IPS-18a (cell line): ENCODE results near the gene OR2G6.
"Not testable (repeated sequence)": the region's sequence is repeated elsewhere in the genome, so short reads cannot be mapped to it uniquely, and the experiment has no call there.

ENCODE experiments used
- H3K27ac ChIP-seq: one replicate; pipeline ENCODE4 v1.5.1; 2013; ENCODE audit warnings: low read length
- H3K27me3 ChIP-seq: one replicate; pipeline ENCODE4 v1.6.1; 2013; ENCODE audit warnings: mild to moderate bottlenecking, low read length; ENCODE audit not compliant: control insufficient read depth, insufficient read depth
- H3K36me3 ChIP-seq: one replicate; pipeline ENCODE4 v1.6.1; 2013; ENCODE audit warnings: low read depth, low read length; ENCODE audit not compliant: control insufficient read depth
- H3K4me1 ChIP-seq: one replicate; pipeline ENCODE4 v1.6.1; 2013; ENCODE audit warnings: low read depth, low read length; ENCODE audit not compliant: control insufficient read depth
- H3K4me3 ChIP-seq: one replicate; pipeline ENCODE4 v1.5.1; 2013; ENCODE audit warnings: low read length
- H3K9ac ChIP-seq: one replicate; pipeline ENCODE4 v1.6.1; 2013; ENCODE audit warnings: mild to moderate bottlenecking, low read length, moderate library complexity
- H3K9me3 ChIP-seq: one replicate; pipeline ENCODE4 v1.6.1; 2013; ENCODE audit warnings: low read depth, low read length; ENCODE audit not compliant: control insufficient read depth

Gene OR2G6

DNA sequence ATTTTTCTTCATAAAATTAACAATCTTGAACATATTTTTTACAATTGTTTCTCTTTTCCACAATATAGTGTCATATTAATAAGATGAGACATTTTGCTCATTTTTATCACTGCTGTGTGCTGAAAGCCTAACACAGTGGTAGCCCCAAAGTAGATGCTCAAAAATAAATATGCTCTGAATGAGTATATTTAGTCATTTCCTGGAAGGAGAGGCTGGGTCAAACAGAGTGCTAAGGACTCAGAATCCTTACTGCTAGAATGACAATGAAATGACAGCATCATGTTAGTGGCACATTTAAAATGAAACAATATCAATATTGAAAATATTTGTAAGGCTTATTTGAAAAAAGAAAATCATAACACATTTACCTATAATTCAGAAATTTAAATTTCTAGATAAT, 29.6 kb downstream of the OR2G6 start:
- not testable (repeated sequence) for H3K27me3 ChIP-seq, H3K4me1 ChIP-seq, H3K9me3 ChIP-seq, H3K36me3 ChIP-seq, H3K27ac ChIP-seq, H3K4me3 ChIP-seq, H3K9ac ChIP-seq

DNA sequence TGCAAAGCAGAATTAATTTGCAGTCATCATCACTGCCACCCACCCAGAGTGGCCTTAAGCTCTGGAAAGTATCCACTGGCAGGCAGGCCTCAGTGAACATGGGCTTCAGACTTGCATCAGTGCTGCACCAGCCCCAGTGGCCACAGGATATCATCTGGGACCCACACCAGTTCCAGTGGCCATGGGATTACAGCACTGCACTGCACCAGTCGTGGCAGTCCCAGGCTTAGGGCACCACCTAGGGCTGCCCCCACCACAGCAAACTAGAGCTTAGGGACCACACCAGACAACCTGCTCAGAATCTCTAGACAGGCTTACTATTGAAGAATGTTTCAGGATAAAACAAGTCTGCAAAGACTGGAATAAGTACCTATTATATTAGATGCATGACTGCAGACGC, 39.5 kb downstream of the OR2G6 start:
- H3K27me3 ChIP-seq, H3K36me3 ChIP-seq, H3K9ac ChIP-seq, H3K4me1 ChIP-seq, H3K4me3 ChIP-seq, H3K27ac ChIP-seq, H3K9me3 ChIP-seq: not testable (repeated sequence)

DNA sequence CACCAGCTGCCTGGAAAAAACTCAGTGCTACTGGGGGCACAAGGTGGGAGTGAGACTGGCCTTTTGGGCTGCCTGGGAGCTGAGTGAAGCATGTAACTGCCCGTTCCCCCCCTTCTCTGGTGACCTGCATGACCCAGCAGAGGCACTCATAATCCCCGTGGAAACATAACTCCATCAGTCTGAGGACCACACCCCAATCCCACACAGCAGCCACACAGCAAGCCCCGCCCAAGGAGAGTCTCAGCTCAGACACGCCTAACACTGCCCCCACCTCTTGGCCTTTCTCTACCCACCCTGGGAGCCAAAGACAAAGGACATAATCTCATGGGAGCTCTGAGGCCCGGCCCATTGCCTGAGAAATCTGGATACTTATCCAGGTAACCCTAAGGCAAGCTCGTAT, 43.2 kb downstream of the OR2G6 start:
- not testable (repeated sequence) for H3K4me1 ChIP-seq, H3K27me3 ChIP-seq, H3K4me3 ChIP-seq, H3K9me3 ChIP-seq, H3K9ac ChIP-seq, H3K36me3 ChIP-seq, H3K27ac ChIP-seq

DNA sequence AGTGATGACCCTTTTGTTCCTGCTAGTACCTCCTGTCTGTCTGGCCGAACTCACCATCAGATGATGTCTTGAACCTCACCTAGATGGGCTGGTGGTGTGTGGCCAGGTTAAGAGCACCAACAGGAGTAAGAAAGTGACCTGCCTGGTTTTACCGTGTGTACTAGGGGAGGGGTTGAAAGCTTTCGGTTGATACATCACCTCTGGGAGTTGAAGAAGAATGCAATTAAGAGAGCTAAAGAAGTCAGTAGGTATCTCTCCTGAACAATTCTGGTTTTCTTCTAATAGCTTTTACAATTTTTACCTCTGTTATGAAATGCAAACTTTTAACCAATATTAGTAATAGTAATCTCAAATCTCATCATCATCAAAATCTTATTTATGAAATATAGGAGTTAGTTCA, 54.8 kb downstream of the OR2G6 start, which contains the start of gene OR2T29:
OR2T29 (minus strand) TSS at position 101 of the 400 bp plus-strand sequence. CDS start 3,281 bp downstream, outside the sequence.
- not testable (repeated sequence) for H3K27ac ChIP-seq, H3K4me3 ChIP-seq, H3K9me3 ChIP-seq, H3K27me3 ChIP-seq, H3K36me3 ChIP-seq, H3K9ac ChIP-seq, H3K4me1 ChIP-seq

DNA sequence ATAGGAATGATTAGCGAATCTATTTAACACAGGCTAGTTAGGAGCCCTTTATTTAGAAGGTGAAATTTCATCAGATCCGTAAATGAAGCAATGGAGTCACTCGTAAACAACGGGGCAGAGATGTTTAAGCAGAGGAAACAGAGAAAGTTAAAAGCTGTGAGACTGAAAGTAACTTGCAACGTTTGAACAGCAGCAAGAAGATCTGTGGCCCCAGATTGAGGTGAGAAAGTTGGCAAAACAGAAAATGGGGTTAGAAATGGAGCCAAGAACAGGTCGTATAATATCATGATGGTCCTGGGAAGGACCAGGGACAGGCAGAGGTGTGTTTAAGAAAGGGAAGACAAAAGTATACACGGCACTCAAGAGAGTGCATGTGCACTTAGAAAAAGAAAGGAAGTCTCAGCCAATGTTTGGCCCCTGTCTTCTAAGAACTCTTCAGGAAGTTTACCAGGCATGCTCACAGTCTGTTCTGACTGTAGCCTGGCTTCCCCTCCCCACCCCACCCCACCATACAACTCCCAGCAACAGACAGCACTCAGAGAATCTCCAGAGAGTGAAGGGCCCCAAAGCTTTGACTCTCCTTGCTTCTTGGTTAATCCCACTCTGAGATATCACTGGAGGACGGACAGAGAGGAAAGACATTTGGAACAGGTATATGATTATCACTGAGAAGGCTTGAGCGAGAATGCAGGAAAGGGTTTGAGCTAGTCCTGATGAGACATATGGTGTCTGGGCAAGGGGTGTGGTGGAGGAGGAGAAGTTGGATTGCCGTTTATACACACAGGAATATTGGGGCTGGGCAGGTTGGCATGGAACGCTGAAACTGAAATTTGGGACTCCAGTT, 57.9 kb downstream of the OR2G6 start:
- not testable (repeated sequence) for H3K27ac ChIP-seq, H3K4me1 ChIP-seq, H3K9me3 ChIP-seq, H3K4me3 ChIP-seq, H3K27me3 ChIP-seq, H3K36me3 ChIP-seq, H3K9ac ChIP-seq

DNA sequence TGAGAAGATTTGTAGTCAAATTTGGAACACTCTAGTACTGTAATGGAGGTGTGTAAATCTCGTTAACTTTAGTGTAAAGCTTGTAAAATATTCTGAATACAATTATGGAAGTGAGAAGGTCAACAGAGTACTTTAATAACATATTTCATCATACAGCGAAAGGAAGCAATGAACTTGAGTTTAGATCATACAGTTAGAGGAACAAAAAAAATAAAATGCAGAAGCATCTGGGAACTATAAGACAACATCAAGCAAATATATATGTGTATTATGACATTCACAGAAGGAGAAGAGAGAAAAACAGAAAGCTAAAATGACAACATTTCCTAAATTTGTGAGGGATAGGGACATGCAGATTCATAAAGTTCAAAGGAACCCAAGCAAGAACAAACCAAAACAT, 61.2 kb downstream of the OR2G6 start:
- H3K36me3 ChIP-seq, H3K9me3 ChIP-seq, H3K27me3 ChIP-seq, H3K4me3 ChIP-seq, H3K4me1 ChIP-seq, H3K27ac ChIP-seq, H3K9ac ChIP-seq: not testable (repeated sequence)

DNA sequence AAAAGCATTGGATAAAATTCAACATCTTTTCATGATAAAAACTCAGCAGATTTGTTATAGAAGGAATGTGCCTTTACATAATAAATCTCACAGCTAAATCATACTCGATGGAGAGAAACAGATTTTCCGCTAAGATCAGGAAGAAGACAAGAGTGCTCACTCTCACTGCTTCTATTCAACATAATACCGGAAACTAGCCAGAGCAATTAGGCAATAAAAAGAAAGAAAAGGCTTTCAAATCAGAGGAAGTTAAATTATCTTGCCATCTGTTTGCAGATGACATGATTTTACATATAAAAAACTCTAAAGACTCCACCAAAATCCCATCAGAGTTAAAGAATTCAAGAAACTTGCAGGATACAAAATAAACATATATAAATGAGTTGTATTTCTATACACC, 62.9 kb downstream of the OR2G6 start:
- not testable (repeated sequence) for H3K9me3 ChIP-seq, H3K27ac ChIP-seq, H3K27me3 ChIP-seq, H3K4me1 ChIP-seq, H3K9ac ChIP-seq, H3K4me3 ChIP-seq, H3K36me3 ChIP-seq

DNA sequence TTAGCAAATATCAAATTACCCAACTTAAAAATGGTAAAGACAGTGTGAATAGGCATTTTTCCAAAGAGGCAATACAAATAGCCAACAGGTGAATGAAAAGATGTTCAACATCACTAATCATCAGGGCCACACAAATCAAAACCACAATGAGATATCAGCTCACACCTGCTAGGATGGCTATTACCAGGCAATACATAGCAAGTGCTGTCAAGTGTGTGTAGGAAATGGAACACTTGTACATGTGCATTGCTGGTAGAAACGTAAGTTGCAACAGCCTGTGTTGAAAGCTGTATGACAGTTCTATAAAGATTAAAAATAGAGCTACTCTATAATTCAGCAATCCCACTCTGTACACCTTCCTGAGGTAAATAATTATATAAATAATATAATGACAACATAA, 64.2 kb downstream of the OR2G6 start:
- H3K4me3 ChIP-seq, H3K27ac ChIP-seq, H3K4me1 ChIP-seq, H3K9ac ChIP-seq, H3K36me3 ChIP-seq, H3K27me3 ChIP-seq: not testable (repeated sequence)
- peaks cover 16% of the 10 kb centered on the region for H3K9me3 ChIP-seq

DNA sequence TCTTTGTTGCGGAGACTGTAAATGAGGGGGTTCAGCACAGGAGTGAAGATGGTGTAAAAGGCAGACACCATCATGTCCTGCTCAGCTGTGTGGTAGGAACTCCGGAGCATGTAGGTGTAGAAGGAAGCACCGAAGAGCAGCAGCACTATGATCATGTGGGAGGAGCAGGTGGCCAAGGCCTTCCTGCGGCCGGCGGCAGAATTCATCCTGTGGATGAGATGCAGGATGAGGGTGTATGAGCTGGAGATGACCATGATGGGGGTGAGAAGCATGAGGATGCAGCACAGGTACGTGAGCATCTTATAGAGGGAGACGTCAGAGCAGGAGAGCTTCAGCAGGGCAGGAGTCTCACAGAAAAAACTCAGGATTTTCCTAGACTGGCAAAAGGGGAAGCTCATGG, 66.0 kb downstream of the OR2G6 start:
- peaks cover 25% of the 10 kb centered on the region for H3K9me3 ChIP-seq
- H3K36me3 ChIP-seq, H3K27ac ChIP-seq, H3K27me3 ChIP-seq, H3K4me1 ChIP-seq, H3K4me3 ChIP-seq, H3K9ac ChIP-seq: not testable (repeated sequence)

DNA sequence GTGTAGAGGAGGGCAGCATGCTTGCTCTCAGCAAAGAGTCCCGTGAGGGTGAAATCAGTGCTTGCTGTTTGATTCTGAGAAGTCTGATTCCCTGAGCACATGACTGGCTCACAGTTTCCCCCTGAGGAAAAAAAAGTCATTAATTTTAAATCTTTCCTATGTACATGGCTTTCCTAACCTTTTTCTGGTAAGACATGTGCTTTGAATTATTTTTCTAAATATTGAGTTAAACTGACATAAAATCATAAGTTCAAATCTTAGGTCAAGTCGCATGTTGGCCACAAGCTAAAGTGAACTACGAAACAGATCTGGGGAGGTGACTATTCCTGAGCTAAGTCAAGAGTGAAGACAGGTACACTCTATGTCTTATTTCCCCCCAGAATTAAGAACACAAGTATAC, 66.8 kb downstream of the OR2G6 start, which contains the start of gene OR2T34:
OR2T34 (minus strand) TSS at position 101 of the 400 bp plus-strand sequence; CDS start at position 101, 0 bp downstream.
- not testable (repeated sequence) for H3K27me3 ChIP-seq, H3K9ac ChIP-seq, H3K4me1 ChIP-seq, H3K4me3 ChIP-seq, H3K27ac ChIP-seq, H3K36me3 ChIP-seq
- H3K9me3 ChIP-seq, result peaks cover 27% of the 10 kb centered on the region

DNA sequence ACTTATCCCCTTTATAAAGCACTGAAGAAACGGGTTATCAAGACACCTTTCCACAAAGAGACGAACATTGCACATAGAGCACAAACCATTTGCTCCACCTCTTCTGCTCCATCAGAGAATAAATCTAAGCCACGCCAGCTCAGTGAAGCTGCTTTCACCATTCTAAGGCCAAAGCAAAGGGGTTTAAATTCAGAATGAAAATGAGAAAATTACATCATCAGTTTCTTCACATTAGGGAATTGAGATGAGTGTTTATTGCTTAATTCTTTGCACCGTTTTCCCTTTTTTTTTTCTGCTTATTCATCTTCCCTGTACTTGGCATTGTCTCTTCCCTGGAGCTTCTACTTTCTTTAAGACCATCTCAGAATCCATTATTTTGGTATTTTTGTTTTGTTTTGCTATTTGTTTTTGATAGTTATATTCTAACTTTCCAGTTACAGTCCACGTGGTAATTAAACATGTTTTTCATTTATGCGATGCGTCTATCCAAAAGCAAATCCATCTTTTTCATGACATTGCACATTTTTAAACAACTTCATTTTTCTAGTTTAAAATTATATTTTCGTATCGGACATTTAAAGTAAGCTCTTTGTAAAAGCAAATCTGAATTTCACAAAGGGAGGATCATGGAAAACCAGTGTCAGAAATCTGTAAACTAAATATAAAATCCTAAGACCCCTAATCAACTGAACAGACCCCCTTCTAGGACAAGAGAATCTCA, 68.5 kb downstream of the OR2G6 start:
- no peak overlapping the region for H3K27ac ChIP-seq
- H3K4me1 ChIP-seq, result no peaks in the 10 kb centered on the region
- H3K4me3 ChIP-seq, result no peak overlapping the region
- H3K9me3 ChIP-seq, result peaks cover 28% of the 10 kb centered on the region
- no peaks in the 10 kb centered on the region for H3K36me3 ChIP-seq
- H3K9ac ChIP-seq, result no peak overlapping the region
- no peaks in the 10 kb centered on the region for H3K27me3 ChIP-seq
